Lower leg skin (tissue), 4 donors: Measurements from ENCODE around the gene TPP1. TPM values are rescaled to one million over a fixed set of nuclear protein-coding genes. Genes with fewer than 3 reads are reported as not detected.

Source experiments
- DNase-seq, 2 donors: peaks; one replicate each; pipeline ENCODE4 v3.0.0-alpha.2; 2019; ENCODE audit warnings: low spot score in 2 of 2
- H3K4me3 ChIP-seq: fragments of 200-600 bp; sonication (generic); 2 replicates; pipeline ENCODE4 v1.5.1; 2017; ENCODE audit warnings: mild to moderate bottlenecking, low read depth; ENCODE audit not compliant: poor library complexity, severe bottlenecking
- POLR2A ChIP-seq, 2 donors: fragments of 450-650 bp; IDR thresholded peaks; one replicate each; pipeline ENCODE4 v1.6.1; 2016 to 2017; ENCODE audit warnings: antibody characterized with exemption in 2 of 2, mild to moderate bottlenecking in 1 of 2, moderate library complexity in 1 of 2
- WGBS, 2 donors: methylation state at CpG; one replicate each; pipeline ENCODE4 v1.1.5; 2018; 5-methylcytosine and 5-hydroxymethylcytosine counted together
- intact Hi-C: fragments of 100-400 bp; cut with DNase I; formaldehyde crosslinking; loops from one replicate; pipeline ENCODE4 v1.15.0; 2023; ENCODE audit warnings: low total_unique reads
- total RNA-seq, 4 donors: library from RNA; depleted of rRNA; stranded (reverse); fragments of >200 nt; gene quantifications; one replicate each; pipeline ENCODE4 v1.1.0, GENCODE V29; 2016
- TF ChIP-seq, protein P1 (sequence below), 3 donors: fragments of 450-650 bp; IDR thresholded peaks; one replicate each; pipeline ENCODE4 v1.5.1; 2016; ENCODE audit warnings: antibody characterized with exemption in 3 of 3, mild to moderate bottlenecking in 3 of 3, moderate library complexity in 2 of 3

Gene TPP1
- total RNA-seq, 4 donors from 2014 or later: 49.6 to 65.3 (median 57.9) TPM

- intact Hi-C loops: no loop called here
- no peak for DNase-seq
- no peak overlapping the region for H3K4me3 ChIP-seq
- TF ChIP-seq POLR2A (IDR thresholded peaks at IDR 0.05): no peak
- TF ChIP-seq, protein P1, sequence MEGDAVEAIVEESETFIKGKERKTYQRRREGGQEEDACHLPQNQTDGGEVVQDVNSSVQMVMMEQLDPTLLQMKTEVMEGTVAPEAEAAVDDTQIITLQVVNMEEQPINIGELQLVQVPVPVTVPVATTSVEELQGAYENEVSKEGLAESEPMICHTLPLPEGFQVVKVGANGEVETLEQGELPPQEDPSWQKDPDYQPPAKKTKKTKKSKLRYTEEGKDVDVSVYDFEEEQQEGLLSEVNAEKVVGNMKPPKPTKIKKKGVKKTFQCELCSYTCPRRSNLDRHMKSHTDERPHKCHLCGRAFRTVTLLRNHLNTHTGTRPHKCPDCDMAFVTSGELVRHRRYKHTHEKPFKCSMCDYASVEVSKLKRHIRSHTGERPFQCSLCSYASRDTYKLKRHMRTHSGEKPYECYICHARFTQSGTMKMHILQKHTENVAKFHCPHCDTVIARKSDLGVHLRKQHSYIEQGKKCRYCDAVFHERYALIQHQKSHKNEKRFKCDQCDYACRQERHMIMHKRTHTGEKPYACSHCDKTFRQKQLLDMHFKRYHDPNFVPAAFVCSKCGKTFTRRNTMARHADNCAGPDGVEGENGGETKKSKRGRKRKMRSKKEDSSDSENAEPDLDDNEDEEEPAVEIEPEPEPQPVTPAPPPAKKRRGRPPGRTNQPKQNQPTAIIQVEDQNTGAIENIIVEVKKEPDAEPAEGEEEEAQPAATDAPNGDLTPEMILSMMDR (IDR thresholded peaks at IDR 0.05): no peak
- 69 to 71% methylated on average over 2 of the region's 2 CpGs for WGBS, 2 donors
Measured at GRCh38 chr11:6627762-6628241, 8.6 kb upstream of the TPP1 start.

DNA sequence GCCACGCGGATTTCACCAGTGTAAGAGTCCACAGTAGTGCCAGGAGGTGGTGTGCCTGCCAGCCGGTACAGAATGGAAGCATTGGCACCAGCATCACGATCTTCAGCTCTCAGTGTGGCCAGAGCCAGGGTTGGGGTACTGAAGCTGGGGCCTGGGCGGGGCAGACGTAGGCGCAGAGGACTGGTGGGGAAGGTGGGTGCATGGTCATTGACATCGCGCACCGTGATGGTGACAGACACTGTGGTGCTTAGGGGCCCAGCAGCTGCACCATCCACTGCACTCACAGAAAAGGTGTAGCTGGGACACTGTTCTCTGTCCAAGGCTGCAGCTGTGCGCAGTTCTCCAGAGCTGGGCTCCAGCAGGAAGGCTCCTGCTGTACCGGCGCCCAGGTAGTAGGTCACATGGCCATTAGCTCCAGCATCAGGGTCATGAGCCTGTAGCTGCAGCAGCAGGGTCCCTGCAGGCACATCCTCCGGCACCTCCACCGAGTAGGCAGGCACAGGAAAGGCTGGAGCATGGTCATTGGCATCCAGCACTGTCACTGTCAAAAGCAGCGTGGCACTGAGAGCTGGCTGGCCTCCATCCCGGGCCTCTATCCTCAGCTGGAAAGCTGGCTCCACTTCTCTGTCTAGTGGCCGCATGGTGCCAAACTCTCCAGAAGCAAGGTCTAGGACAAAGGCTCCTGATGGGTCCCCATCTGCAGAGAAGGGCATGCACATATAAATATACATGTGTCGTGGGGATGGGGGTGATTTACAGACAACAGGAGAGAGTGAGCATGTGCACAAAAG, 7.9 kb upstream of the TPP1 start:
- intact Hi-C loops: no loop called here

DNA sequence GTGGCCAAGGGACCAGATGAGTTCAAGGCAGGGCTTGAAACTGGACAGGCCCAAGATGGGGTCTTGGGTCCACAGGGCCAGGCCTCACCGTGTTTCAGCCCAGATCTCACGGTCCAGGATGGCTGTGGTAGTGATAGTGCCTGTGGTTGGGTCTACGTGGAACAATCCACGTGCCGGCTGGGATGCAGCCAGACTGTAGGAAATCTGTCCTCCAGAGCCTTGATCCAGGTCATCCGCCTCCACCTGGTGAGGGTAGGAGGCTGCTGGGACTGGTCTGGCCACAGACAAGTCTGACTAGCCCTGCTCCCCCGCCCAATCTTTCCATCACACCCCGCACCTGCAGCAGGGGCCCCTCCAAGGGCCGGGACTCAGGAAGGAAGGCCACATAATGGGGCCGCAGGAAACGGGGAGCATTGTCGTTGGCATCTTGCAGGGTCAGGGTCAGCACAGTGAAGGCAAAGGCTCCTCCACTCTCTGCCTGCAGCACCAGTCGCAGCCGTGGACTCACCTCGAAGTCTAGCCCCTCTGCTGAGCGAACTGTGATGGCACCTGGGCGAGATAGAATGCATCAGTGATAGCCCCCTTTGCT, 6.7 kb upstream of the TPP1 start:
- TF ChIP-seq, protein P1 (IDR thresholded peaks at IDR 0.05): no peak
- TF ChIP-seq POLR2A (IDR thresholded peaks at IDR 0.05): no peak
- no peak overlapping the region for H3K4me3 ChIP-seq
- no peak for DNase-seq
- WGBS, 2 donors: 90 to 92% methylated on average over 15 to 17 of the region's 17 CpGs
- intact Hi-C loops: no loop called here

More for the DNA sequence above, 7.9 kb upstream of the TPP1 start:
- DNase-seq: peak in 1 of 2 donors; percentile 76
- no peak for TF ChIP-seq POLR2A (IDR thresholded peaks at IDR 0.05)
- TF ChIP-seq, protein P1 (IDR thresholded peaks at IDR 0.05): no peak
- H3K4me3 ChIP-seq: no peak overlapping the region
- 79 to 86% methylated on average over 19 of the region's 19 CpGs for WGBS, 2 donors

DNA sequence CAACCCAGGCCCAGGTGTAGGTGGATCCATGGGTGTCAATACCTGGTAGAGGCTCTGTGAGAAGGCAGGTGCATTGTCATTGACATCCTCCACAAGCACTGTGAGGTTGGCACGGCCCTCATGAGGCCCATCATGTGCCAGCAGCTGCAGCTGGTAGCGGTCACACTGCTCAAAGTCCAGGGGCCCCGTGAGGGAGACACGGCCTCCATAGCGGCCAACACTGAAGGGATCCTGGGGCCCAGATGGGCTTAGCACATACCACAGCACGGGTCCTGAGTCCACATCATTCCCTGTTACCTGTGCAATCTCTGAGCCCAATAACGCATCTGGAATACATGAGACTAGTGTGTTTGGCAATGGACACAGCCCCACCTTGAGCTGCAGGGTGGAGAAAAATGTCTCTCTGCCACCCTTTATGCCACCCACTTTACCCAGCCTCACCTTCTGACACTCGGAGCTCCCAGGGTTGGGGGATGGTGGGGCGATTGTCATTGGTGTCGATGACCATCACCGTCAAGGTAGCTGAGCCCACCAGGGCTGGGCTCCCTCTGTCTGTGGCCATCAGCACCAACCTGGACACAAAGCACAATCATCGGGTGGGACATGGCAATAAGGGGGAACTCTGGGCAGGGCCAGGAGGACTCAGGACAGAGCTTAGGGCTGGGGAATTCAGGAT, 6.1 kb upstream of the TPP1 start:
- peak in 1 of 2 donors; percentile 73 for DNase-seq
- no peak overlapping the region for H3K4me3 ChIP-seq
- intact Hi-C loops: no loop called here
- 90 to 96% methylated on average over 6 to 12 of the region's 12 CpGs for WGBS, 2 donors
- TF ChIP-seq, protein P1 (IDR thresholded peaks at IDR 0.05): no peak
- TF ChIP-seq POLR2A (IDR thresholded peaks at IDR 0.05): no peak

DNA sequence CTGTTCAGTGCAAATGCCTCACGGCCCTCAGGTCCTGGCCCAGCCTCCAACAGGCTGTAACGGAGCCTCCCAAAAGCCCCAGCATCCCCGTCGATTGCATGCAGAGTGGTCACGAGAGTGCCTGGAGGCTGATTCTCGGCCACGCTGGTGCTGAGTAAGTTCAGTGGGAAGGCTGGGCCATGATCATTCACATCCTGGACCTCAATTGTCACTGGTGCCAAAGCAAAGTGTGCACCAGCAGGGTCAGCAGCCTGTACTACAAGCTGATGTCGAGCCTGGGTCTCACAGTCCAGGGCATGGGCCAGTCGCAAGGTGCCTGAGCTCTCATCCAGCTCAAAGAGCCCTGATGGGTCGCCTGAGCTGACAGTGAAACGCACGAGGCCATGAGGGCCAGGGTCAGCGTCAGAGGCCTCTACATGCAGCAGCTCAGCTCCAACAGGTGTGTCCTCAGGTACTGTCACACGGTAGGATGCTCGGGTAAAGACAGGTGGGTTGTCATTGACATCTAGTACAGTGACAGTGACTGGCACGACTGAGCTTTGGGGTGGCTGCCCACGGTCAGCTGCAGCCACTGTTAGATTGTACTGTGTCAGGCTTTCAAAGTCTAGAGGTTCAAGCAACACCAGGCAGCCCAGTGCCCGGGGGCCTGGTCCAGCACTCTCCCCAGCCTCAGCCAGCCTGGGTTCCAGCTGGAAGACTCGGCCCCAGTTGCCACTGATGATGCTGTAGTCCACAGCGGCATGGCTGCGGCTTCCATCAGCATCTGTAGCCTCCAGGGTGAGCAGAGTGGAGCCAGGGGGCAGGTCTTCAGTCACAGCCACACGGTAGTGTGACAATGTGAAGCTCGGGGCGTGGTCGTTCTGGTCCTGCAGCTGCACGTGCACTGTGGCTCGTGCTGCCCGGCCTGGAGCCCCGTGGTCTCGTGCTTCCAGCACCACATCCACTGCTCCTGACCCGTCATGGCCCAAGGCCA, 4.5 kb upstream of the TPP1 start:
- peak in 1 of 2 donors; percentile 74 for DNase-seq
- intact Hi-C loops: no loop called here

More for the DNA sequence above, 4.5 kb upstream of the TPP1 start:
- 89 to 90% methylated on average over 30 to 31 of the region's 31 CpGs for WGBS, 2 donors
- H3K4me3 ChIP-seq: no peak overlapping the region
- no peak for TF ChIP-seq POLR2A (IDR thresholded peaks at IDR 0.05)
- TF ChIP-seq, protein P1 (IDR thresholded peaks at IDR 0.05): no peak
